ENCODE measurements around the gene PCTP. TPM values are rescaled to one million over a fixed set of nuclear protein-coding genes. Genes with fewer than 3 reads are reported as not detected.

The PCTP gene
- total and polyA plus RNA-seq, 2 experiments from 2014 or later, result 23.4 to 28.5 TPM

- peak in 1 of 2 donors; percentile 47 for DNase-seq (ENCODE audit: low read depth in 1 of 2, low spot score in 1 of 2)
- no peak for TF ChIP-seq CTCF (IDR thresholded peaks at IDR 0.05; ENCODE audit: low read depth, low read length)
- H3K36me3 ChIP-seq, result no peaks in the 10 kb centered on the region
- H3K4me3 ChIP-seq, result no peak overlapping the region
- no peaks in the 10 kb centered on the region for H3K27me3 ChIP-seq
- H3K4me1 ChIP-seq (ENCODE audit: low read depth), result peaks cover 8% of the 10 kb centered on the region
- no peaks in the 10 kb centered on the region for H3K9me3 ChIP-seq (ENCODE audit: low read depth)
- no peak overlapping the region for H3K27ac ChIP-seq
Observed at GRCh38 chr17:55783684-55784245, 32.9 kb downstream of the PCTP start.

GRCh38 chr17:55784666-55785065 lies 33.8 kb downstream of the PCTP start:
- Histone ChIP-seq H3K4me1 (ENCODE audit: low read depth) (peaks cover 8% of the 10 kb centered on the region), H3K4me3 (no peak overlapping the region), H3K9me3 (ENCODE audit: low read depth) (no peaks in the 10 kb centered on the region), H3K27me3 (no peaks in the 10 kb centered on the region), H3K36me3 (no peaks in the 10 kb centered on the region), H3K27ac (peak overlapping the region; percentile 42)
- no peak for DNase-seq (ENCODE audit: low read depth in 1 of 2, low spot score in 1 of 2)
- TF ChIP-seq CTCF (IDR thresholded peaks at IDR 0.05; ENCODE audit: low read depth, low read length), result no peak

- no peaks in the 10 kb centered on the region for H3K9me3 ChIP-seq (ENCODE audit: low read depth)
- peak in 1 of 2 donors; percentile 34 for DNase-seq (ENCODE audit: low read depth in 1 of 2, low spot score in 1 of 2)
- H3K27me3 ChIP-seq, result no peaks in the 10 kb centered on the region
- H3K4me1 ChIP-seq (ENCODE audit: low read depth), result peaks cover 8% of the 10 kb centered on the region
- H3K4me3 ChIP-seq, result no peak overlapping the region
- peak overlapping the region; percentile 42 for H3K27ac ChIP-seq
- no peaks in the 10 kb centered on the region for H3K36me3 ChIP-seq
- no peak for TF ChIP-seq CTCF (IDR thresholded peaks at IDR 0.05; ENCODE audit: low read depth, low read length)
Observed at GRCh38 chr17:55785181-55785580, 34.3 kb downstream of the PCTP start.

GRCh38 chr17:55793272-55793671 lies 42.4 kb downstream of the PCTP start:
- no peak for DNase-seq (ENCODE audit: low read depth in 1 of 2, low spot score in 1 of 2)
- TF ChIP-seq CTCF (IDR thresholded peaks at IDR 0.05; ENCODE audit: low read depth, low read length), result no peak
- H3K4me1 ChIP-seq (ENCODE audit: low read depth), result no peaks in the 10 kb centered on the region

GRCh38 chr17:55794725-55795482 lies 44.1 kb downstream of the PCTP start:
- DNase-seq (ENCODE audit: low read depth in 1 of 2, low spot score in 1 of 2), result no peak
- no peaks in the 10 kb centered on the region for H3K9me3 ChIP-seq (ENCODE audit: low read depth)
- no peaks in the 10 kb centered on the region for H3K4me1 ChIP-seq (ENCODE audit: low read depth)
- H3K27me3 ChIP-seq, result no peaks in the 10 kb centered on the region
- no peak overlapping the region for H3K27ac ChIP-seq
- TF ChIP-seq CTCF (IDR thresholded peaks at IDR 0.05; ENCODE audit: low read depth, low read length), result no peak
- H3K4me3 ChIP-seq, result no peak overlapping the region
- H3K36me3 ChIP-seq, result no peaks in the 10 kb centered on the region

More at GRCh38 chr17:55793272-55793671, 42.4 kb downstream of the PCTP start:
- Histone ChIP-seq H3K36me3 (no peaks in the 10 kb centered on the region), H3K27me3 (no peaks in the 10 kb centered on the region), H3K27ac (no peak overlapping the region), H3K4me3 (no peak overlapping the region), H3K9me3 (ENCODE audit: low read depth) (no peaks in the 10 kb centered on the region)
